Peyer's patch (tissue), 4 donors: Measurements from ENCODE around the gene KRTAP13-1. TPM values are rescaled to one million over a fixed set of nuclear protein-coding genes. Genes with fewer than 3 reads are reported as not detected.

ENCODE experiments used
- DNase-seq, 3 donors: peaks; one replicate each; pipeline ENCODE4 v3.0.0-alpha.2; 2017 to 2019
- H3K27ac ChIP-seq, 4 donors: fragments of 200-600 bp; sonication (generic); one replicate each; pipeline ENCODE4 v1.5.1; 2016 to 2019
- H3K27me3 ChIP-seq, 2 donors: fragments of 200-600 bp; sonication (generic); one replicate each; pipeline ENCODE4 v1.5.1; 2019
- H3K36me3 ChIP-seq, 3 donors: fragments of 200-600 bp; sonication (generic); one replicate each; pipeline ENCODE4 v1.5.1; 2016 to 2019
- H3K4me1 ChIP-seq, 4 donors: fragments of 200-600 bp; sonication (generic); one replicate each; pipeline ENCODE4 v1.5.1; 2016 to 2019
- H3K4me3 ChIP-seq, 4 donors: fragments of 200-600 bp; sonication (generic); 1 replicate in 3 of 4; 2 replicates in 1 of 4; pipeline ENCODE4 v1.5.1; 2016 to 2019; ENCODE audit warnings: mild to moderate bottlenecking in 1 of 4
- H3K9me3 ChIP-seq, 4 donors: fragments of 200-600 bp; sonication (generic); one replicate each; pipeline ENCODE4 v1.5.1; 2016 to 2019; ENCODE audit warnings: mild to moderate bottlenecking in 1 of 4
- CTCF ChIP-seq, 6 experiments: fragments of 450-650 bp in 4 of 6; fragments of 200-600 bp in 2 of 6; sonication (generic) in 1 of 6; IDR thresholded peaks; one replicate each; pipeline ENCODE4 v1.5.1; 2017 to 2019; ENCODE audit warnings: antibody characterized with exemption in 6 of 6, mild to moderate bottlenecking in 3 of 6, moderate library complexity in 1 of 6
- POLR2A ChIP-seq, 2 donors: fragments of 450-650 bp; IDR thresholded peaks; one replicate each; pipeline ENCODE4 v1.5.1; 2017; ENCODE audit warnings: antibody characterized with exemption in 2 of 2, mild to moderate bottlenecking in 2 of 2, moderate library complexity in 2 of 2
- small RNA-seq, 2 donors: library from RNA; depleted of rRNA; stranded (forward); fragments of <200 nt; gene quantifications; one replicate each; pipeline ENCODE3, GENCODE V24; 2016
- total RNA-seq, 4 donors: library from RNA; depleted of rRNA; stranded (reverse); fragments of >200 nt; gene quantifications; one replicate each; pipeline ENCODE4 v1.1.0, GENCODE V29; 2016

Gene KRTAP13-1
- total RNA-seq, 4 donors from 2014 or later = not detected

GRCh38 chr21:30437010-30437565, 41.3 kb downstream of the KRTAP13-1 start:
- TF ChIP-seq CTCF (IDR thresholded peaks at IDR 0.05) (no peak), POLR2A (IDR thresholded peaks at IDR 0.05) (no peak)
- no peak overlapping the region for H3K4me3 ChIP-seq
- H3K9me3 ChIP-seq = no peaks in the 10 kb centered on the region
- no peaks in the 10 kb centered on the region for H3K36me3 ChIP-seq
- DNase-seq = no peak
- no peaks in the 10 kb centered on the region for H3K4me1 ChIP-seq
- H3K27ac ChIP-seq = no peak overlapping the region
- no peaks in the 10 kb centered on the region for H3K27me3 ChIP-seq

DNA sequence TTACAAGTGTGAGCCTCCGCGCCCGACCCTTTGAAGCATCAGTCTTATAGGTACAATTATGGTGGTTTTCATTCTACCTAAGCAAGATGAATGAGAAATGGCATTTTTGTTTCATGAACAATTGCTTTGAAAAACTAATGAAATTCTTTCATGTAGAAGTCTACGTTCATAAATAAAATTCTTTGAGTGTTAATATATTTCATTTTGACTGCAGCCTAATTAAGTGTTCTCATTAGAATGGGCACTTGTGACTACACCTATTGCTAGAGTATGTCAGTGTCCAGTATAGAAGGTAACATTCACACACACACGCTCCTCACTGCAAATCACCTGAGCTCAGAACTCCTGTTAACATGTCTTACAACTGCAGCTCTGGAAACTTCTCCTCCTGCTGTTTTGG, 44.1 kb downstream of the KRTAP13-1 start, which contains the start of gene KRTAP15-1:
TSS of gene KRTAP15-1 (plus strand) at position 301 of the 400 bp plus-strand sequence. CDS start at position 354, 53 bp downstream.
- H3K4me3 ChIP-seq = no peak within 1 kb of the TSS
- no peak for DNase-seq
- no peaks in the 10 kb centered on the region for H3K9me3 ChIP-seq
- H3K27me3 ChIP-seq = no peaks in the 10 kb centered on the region
- H3K4me1 ChIP-seq = no peaks in the 10 kb centered on the region
- H3K36me3 ChIP-seq = no peaks in the 10 kb centered on the region
- TF ChIP-seq CTCF (IDR thresholded peaks at IDR 0.05) (no peak), POLR2A (IDR thresholded peaks at IDR 0.05) (no peak)
- H3K27ac ChIP-seq = no peak within 1 kb of the TSS

- no peak for TF ChIP-seq CTCF (IDR thresholded peaks at IDR 0.05)
- no peak for TF ChIP-seq POLR2A (IDR thresholded peaks at IDR 0.05)
- Histone ChIP-seq H3K27me3 (no peaks in the 10 kb centered on the region), H3K9me3 (no peaks in the 10 kb centered on the region), H3K4me3 (no peak overlapping the region), H3K4me1 (no peaks in the 10 kb centered on the region), H3K27ac (no peak overlapping the region), H3K36me3 (no peaks in the 10 kb centered on the region)
- no peak for DNase-seq
Observed at GRCh38 chr21:30443226-30443625, 47.4 kb downstream of the KRTAP13-1 start.

DNA sequence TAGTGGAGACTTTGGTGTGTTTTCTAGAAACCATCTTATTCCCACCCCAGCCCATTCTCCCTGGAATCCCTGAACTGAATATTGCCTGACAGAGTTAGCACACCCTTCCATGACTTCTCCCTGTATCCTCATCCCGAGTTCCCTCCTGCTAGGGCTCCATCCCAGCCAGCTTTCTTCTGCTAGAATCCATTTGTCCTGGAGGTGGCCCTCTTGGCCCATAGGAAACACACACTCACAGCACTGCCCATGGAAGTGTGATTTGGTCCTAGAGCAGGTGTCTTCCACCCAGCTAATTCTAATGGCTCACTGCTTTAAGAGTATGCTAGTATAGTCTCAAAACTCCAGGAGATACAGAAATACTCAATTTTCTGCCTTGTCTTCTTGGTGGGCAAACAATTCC, 48.4 kb downstream of the KRTAP13-1 start:
- no peaks in the 10 kb centered on the region for H3K4me1 ChIP-seq
- no peak for TF ChIP-seq CTCF (IDR thresholded peaks at IDR 0.05)
- TF ChIP-seq POLR2A (IDR thresholded peaks at IDR 0.05) = no peak
- H3K4me3 ChIP-seq = no peak overlapping the region
- no peak for DNase-seq
- no peak overlapping the region for H3K27ac ChIP-seq
- no peaks in the 10 kb centered on the region for H3K36me3 ChIP-seq
- no peaks in the 10 kb centered on the region for H3K9me3 ChIP-seq
- no peaks in the 10 kb centered on the region for H3K27me3 ChIP-seq

Small RNA genes within 50 kb of the gene (small RNA-seq; reads per million reads assigned to genes)
- 0 reads per million in 2 donors for gene KRTAP23-1
- gene MIR4327 = 0 reads per million in 2 donors

Other genes with a start within 250 kb of the KRTAP13-1 start
- gene CLDN17, start 229.2 kb upstream of the KRTAP13-1 start, total RNA-seq = not detected
- gene CLDN8, start 179.9 kb upstream of the KRTAP13-1 start, total RNA-seq = 1 to 10 TPM in 3 of 4 donors, not detected in 1; 1.5 to 2.8 (median 1.6) TPM
- not detected for gene KRTAP24-1, start 113.1 kb upstream of the KRTAP13-1 start, total RNA-seq
- gene KRTAP25-1, start 106.5 kb upstream of the KRTAP13-1 start, total RNA-seq = not detected
- gene KRTAP26-1, start 75.7 kb upstream of the KRTAP13-1 start, total RNA-seq = not detected
- gene KRTAP27-1, start 58.3 kb upstream of the KRTAP13-1 start, total RNA-seq = not detected
- gene KRTAP23-1, start 47.4 kb upstream of the KRTAP13-1 start, total RNA-seq = not detected
- not detected for gene KRTAP13-2, start 23.8 kb upstream of the KRTAP13-1 start, total RNA-seq
- not detected for gene KRTAP13-3, start 29.9 kb downstream of the KRTAP13-1 start, total RNA-seq
- gene KRTAP13-4, start 34.2 kb downstream of the KRTAP13-1 start, total RNA-seq = not detected
- not detected for gene KRTAP15-1, start 44.2 kb downstream of the KRTAP13-1 start, total RNA-seq
- gene KRTAP19-1, start 84.3 kb downstream of the KRTAP13-1 start, total RNA-seq = not detected
- not detected for gene KRTAP19-2, start 91.4 kb downstream of the KRTAP13-1 start, total RNA-seq
- not detected for gene KRTAP19-3, start 96.0 kb downstream of the KRTAP13-1 start, total RNA-seq
- not detected for gene KRTAP19-4, start 101.1 kb downstream of the KRTAP13-1 start, total RNA-seq
- gene KRTAP19-5, start 106.1 kb downstream of the KRTAP13-1 start, total RNA-seq = not detected
- gene KRTAP19-6, start 145.8 kb downstream of the KRTAP13-1 start, total RNA-seq = not detected
- gene KRTAP19-7, start 165.3 kb downstream of the KRTAP13-1 start, total RNA-seq = not detected
- not detected for gene KRTAP22-2, start 194.4 kb downstream of the KRTAP13-1 start, total RNA-seq
- not detected for gene KRTAP6-3, start 196.4 kb downstream of the KRTAP13-1 start, total RNA-seq
- gene KRTAP6-2, start 202.9 kb downstream of the KRTAP13-1 start, total RNA-seq = not detected
- not detected for gene KRTAP22-1, start 205.1 kb downstream of the KRTAP13-1 start, total RNA-seq
- gene KRTAP6-1, start 217.9 kb downstream of the KRTAP13-1 start, total RNA-seq = not detected
- gene KRTAP20-1, start 220.4 kb downstream of the KRTAP13-1 start, total RNA-seq = not detected
- not detected for gene KRTAP20-4, start 224.6 kb downstream of the KRTAP13-1 start, total RNA-seq
- gene KRTAP20-2, start 239.2 kb downstream of the KRTAP13-1 start, total RNA-seq = not detected
- gene KRTAP20-3, start 246.8 kb downstream of the KRTAP13-1 start, total RNA-seq = not detected